ENCODE measurements around the gene RFESD. TPM values are rescaled to one million over a fixed set of nuclear protein-coding genes. Genes with fewer than 3 reads are reported as not detected.
A peak's percentile ranks its signal among the peaks of the same experiment; 100 is the strongest.
"Not testable (repeated sequence)": the region's sequence is repeated elsewhere in the genome, so short reads cannot be mapped to it uniquely, and the experiment has no call there.

The RFESD gene
- total RNA-seq, 4 donors from 2014 or later, result 0.89 to 2.6 (median 1.8) TPM

DNA sequence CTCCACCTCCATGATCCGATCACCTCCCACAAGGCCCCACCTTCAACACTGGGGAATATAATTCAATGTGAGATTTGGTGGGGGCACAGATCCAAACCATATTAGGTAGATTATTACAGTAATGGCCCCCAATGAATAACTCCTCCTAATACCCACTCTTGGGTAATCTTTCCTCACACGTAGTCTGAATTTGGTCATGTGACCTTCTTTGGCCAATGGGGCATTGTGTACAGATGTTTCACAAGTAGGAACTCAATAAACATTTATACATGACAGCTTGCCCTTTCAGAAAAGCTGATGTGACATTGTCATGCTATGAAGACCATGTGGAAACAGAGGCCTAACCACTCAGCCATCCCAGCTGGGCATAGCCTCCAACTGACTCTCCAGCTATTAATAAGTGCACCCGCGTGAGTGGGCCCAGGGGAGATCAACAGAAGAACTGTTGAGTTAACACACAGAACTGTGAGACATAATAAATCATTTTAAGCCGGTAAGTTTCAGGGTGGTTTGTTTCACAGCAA lies 16.1 kb upstream of the RFESD start:
- 95 to 100% methylated on average over 1 to 5 of the region's 5 CpGs for WGBS, 2 donors (ENCODE audit: low coverage in 1 of 2)
- Histone ChIP-seq H3K27ac (no peak overlapping the region), H3K9me3 (no peaks in the 10 kb centered on the region), H3K4me1 (peaks cover 0 to 9% (median 3%) of the 10 kb centered on the region in 3 donors), H3K36me3 (no peaks in the 10 kb centered on the region), H3K4me3 (no peak overlapping the region), H3K27me3 (no peaks in the 10 kb centered on the region)
- TF ChIP-seq EP300 (IDR thresholded peaks at IDR 0.05) (no peak), POLR2AphosphoS5 (IDR thresholded peaks at IDR 0.05) (no peak), POLR2A (IDR thresholded peaks at IDR 0.05) (no peak)
- TF ChIP-seq, protein P1, sequence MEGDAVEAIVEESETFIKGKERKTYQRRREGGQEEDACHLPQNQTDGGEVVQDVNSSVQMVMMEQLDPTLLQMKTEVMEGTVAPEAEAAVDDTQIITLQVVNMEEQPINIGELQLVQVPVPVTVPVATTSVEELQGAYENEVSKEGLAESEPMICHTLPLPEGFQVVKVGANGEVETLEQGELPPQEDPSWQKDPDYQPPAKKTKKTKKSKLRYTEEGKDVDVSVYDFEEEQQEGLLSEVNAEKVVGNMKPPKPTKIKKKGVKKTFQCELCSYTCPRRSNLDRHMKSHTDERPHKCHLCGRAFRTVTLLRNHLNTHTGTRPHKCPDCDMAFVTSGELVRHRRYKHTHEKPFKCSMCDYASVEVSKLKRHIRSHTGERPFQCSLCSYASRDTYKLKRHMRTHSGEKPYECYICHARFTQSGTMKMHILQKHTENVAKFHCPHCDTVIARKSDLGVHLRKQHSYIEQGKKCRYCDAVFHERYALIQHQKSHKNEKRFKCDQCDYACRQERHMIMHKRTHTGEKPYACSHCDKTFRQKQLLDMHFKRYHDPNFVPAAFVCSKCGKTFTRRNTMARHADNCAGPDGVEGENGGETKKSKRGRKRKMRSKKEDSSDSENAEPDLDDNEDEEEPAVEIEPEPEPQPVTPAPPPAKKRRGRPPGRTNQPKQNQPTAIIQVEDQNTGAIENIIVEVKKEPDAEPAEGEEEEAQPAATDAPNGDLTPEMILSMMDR (IDR thresholded peaks at IDR 0.05), result no peak
- no peak for ATAC-seq

GRCh38 chr5:95631255-95631958 lies 15.2 kb upstream of the RFESD start:
- H3K4me1 ChIP-seq, result peaks cover 0 to 9% (median 3%) of the 10 kb centered on the region in 3 donors
- H3K27ac ChIP-seq, result no peak overlapping the region
- H3K9me3 ChIP-seq, result no peaks in the 10 kb centered on the region
- H3K4me3 ChIP-seq, result no peak overlapping the region
- H3K27me3 ChIP-seq, result no peaks in the 10 kb centered on the region
- ATAC-seq, result no peak
- WGBS, 2 donors (ENCODE audit: low coverage in 1 of 2), result 36 to 50% methylated on average over 2 of the region's 2 CpGs
- TF ChIP-seq POLR2AphosphoS5 (IDR thresholded peaks at IDR 0.05) (no peak), EP300 (IDR thresholded peaks at IDR 0.05) (no peak), POLR2A (IDR thresholded peaks at IDR 0.05) (no peak)
- TF ChIP-seq, protein P1 (IDR thresholded peaks at IDR 0.05), result no peak
- no peaks in the 10 kb centered on the region for H3K36me3 ChIP-seq

DNA sequence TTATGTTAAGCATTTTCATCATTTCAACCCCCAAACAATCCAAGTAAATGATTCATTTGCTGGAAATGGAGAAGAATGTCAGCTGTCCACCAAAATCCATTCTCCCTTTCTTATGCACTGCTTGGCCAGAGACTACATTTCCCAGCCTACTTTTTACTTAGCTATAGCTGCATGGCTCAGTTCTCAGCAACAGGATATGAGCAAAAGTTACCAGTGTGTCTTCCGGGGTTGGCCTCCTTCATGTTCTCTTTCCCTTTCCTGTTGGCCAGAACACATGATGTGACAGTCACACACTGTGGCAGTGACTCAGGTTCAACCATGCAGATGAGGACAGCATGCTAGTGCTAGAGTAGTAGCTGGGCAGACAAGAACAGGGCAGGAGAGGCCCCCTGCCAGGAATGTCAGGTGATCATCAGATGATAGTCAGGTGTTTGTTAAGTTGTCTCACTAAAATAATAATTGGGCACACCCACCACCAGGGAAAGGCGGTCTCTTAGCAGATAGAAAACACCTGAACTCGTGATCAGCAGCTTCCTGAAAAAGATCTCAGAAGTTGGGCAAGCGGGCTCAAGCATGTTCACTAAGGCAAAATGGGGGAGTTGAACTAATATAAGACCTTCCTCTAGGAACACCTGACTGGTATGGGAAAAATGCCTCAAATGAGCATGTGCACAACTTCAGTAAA lies 14.4 kb upstream of the RFESD start:
- peak; percentile 61 for ATAC-seq
- TF ChIP-seq EP300 (IDR thresholded peaks at IDR 0.05) (no peak), POLR2AphosphoS5 (IDR thresholded peaks at IDR 0.05) (no peak), POLR2A (IDR thresholded peaks at IDR 0.05) (no peak)
- WGBS, 2 donors (ENCODE audit: low coverage in 1 of 2), result 86 to 93% methylated on average over 3 to 4 of the region's 4 CpGs

GRCh38 chr5:95632942-95633341 lies 13.6 kb upstream of the RFESD start:
- not testable (repeated sequence) for H3K27ac ChIP-seq, H3K27me3 ChIP-seq, H3K4me3 ChIP-seq, H3K9me3 ChIP-seq, ATAC-seq, H3K4me1 ChIP-seq, H3K36me3 ChIP-seq
- 80% methylated on average over 1 of the region's 2 CpGs; no CpG with 5 or more reads in 1 of the 2 donors for WGBS, 2 donors (ENCODE audit: low coverage in 1 of 2)

More for the DNA sequence above, 14.4 kb upstream of the RFESD start:
- Histone ChIP-seq H3K36me3 (no peaks in the 10 kb centered on the region), H3K4me1 (peaks cover 0 to 9% (median 3%) of the 10 kb centered on the region in 3 donors), H3K9me3 (no peaks in the 10 kb centered on the region), H3K4me3 (no peak overlapping the region), H3K27ac (no peak overlapping the region), H3K27me3 (no peaks in the 10 kb centered on the region)

DNA sequence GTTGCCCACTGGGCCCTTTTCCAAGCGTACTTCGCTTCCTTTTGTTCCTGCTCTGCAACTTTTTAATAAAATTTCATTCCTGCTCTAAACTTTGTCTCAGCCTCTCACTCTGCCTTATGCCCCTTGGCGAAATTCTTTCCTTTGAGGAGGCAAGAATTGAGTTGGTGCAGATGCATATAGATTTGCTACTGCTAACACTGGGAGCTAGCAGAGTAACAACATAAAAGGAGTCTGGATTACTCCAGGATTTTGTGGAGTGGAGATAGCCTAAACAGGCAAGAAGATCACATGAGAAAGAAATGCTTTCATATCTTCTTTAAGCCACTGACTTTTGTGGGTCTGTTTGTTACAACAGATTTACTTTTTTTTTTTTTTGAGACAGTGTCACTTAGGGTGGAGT lies 12.9 kb upstream of the RFESD start:
- Histone ChIP-seq H3K9me3 (no peaks in the 10 kb centered on the region), H3K4me3 (no peak overlapping the region), H3K27ac (no peak overlapping the region), H3K36me3 (no peaks in the 10 kb centered on the region), H3K4me1 (peaks cover 0 to 9% (median 3%) of the 10 kb centered on the region in 3 donors), H3K27me3 (no peaks in the 10 kb centered on the region)
- ATAC-seq, result no peak
- 90% methylated on average over 3 of the region's 3 CpGs; no CpG with 5 or more reads in 1 of the 2 donors for WGBS, 2 donors (ENCODE audit: low coverage in 1 of 2)
- no peak for TF ChIP-seq EP300 (IDR thresholded peaks at IDR 0.05)
- TF ChIP-seq, protein P1 (IDR thresholded peaks at IDR 0.05), result no peak
- TF ChIP-seq POLR2AphosphoS5 (IDR thresholded peaks at IDR 0.05), result no peak
- TF ChIP-seq POLR2A (IDR thresholded peaks at IDR 0.05), result no peak
